Measurements from ENCODE around the gene JPH4.

The JPH4 gene

DNA sequence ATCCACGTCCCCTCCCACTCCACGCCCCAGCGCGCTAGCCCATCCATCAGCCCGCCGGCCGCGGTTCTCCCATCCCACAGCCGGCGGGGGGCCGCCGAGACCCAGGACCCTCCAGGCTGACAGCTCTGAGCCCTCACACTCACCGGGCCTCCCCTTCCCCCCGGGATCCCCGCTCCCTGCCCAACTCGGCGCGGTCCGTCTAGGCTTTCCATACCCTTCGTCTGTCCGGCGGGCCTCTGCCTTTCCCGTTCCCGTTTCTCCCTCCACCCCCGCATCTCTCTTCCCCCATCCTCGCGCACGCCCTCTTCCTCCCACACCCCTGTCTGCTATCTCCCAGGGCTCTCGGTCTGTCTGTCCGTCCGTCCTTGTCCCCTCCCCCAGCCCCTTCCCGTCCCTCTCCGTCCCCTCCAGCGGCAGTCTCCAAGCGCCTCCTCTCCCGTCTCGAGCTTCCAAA lies 27.8 kb downstream of the JPH4 start:
- Histone ChIP-seq H3K9ac (ENCODE audit: low read length in 5 of 5) (peak overlapping the region in 4 of 5 donors; percentile 70 to 86 (median 80)), H3K27ac (ENCODE audit: low read depth, low read length) (peak overlapping the region; percentile 57), H3K9me3 (ENCODE audit: control insufficient read depth in 5 of 5, low read length in 5 of 5) (no peaks in the 10 kb centered on the region), H3K36me3 (ENCODE audit: control insufficient read depth in 5 of 5, insufficient read depth in 5 of 5, low read length in 5 of 5) (no peaks in the 10 kb centered on the region), H3K4me3 (ENCODE audit: low read depth in 1 of 5, low read length in 5 of 5) (peak overlapping the region; percentile 75 to 91 (median 80)), H3K27me3 (ENCODE audit: control insufficient read depth in 5 of 5, insufficient read depth in 4 of 5, low read length in 5 of 5) (no peaks in the 10 kb centered on the region), H3K4me1 (ENCODE audit: control insufficient read depth in 5 of 5, insufficient read depth in 5 of 5, low read length in 5 of 5) (peaks cover 2 to 56% (median 49%) of the 10 kb centered on the region in 5 donors)

DNA sequence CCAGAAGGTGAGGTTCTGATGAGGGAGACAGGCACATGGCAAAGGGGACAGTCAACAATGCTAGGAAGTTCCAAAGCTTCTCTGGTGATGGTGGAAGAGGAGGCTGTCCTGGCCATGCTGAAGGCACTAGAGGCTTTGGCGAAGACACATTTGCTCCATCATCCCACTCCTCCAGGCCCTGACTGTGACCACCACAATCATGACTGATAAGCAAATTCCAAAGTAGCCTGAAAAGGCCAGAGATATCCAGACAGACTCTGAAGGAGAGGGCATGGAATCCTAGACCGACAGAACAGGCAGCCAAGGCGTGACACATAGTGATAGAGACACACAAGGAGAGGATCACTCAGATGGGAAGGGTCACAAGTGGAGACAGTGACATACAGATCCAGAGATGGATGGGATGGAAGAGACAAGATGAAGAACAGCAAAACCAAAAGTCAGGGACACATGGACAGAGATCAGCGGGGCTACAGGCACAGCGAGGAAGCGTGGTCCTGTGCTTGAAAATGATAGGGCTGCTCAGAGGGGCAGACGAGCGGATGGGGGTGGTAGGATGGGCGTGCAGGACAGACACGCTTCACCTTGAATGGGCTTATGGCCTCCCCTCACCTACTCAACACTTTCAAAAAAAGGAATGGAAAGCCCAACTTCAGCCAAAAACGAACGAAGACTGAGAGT lies 28.3 kb downstream of the JPH4 start:
- H3K27me3 ChIP-seq (ENCODE audit: control insufficient read depth in 5 of 5, insufficient read depth in 4 of 5, low read length in 5 of 5), result no peaks in the 10 kb centered on the region
- peak overlapping the region; percentile 57 for H3K27ac ChIP-seq (ENCODE audit: low read depth, low read length)
- H3K36me3 ChIP-seq (ENCODE audit: control insufficient read depth in 5 of 5, insufficient read depth in 5 of 5, low read length in 5 of 5), result no peaks in the 10 kb centered on the region
- peaks cover 3 to 57% (median 54%) of the 10 kb centered on the region in 5 donors for H3K4me1 ChIP-seq (ENCODE audit: control insufficient read depth in 5 of 5, insufficient read depth in 5 of 5, low read length in 5 of 5)
- H3K9ac ChIP-seq (ENCODE audit: low read length in 5 of 5), result peak overlapping the region in 4 of 5 donors; percentile 70 to 86 (median 80)
- H3K9me3 ChIP-seq (ENCODE audit: control insufficient read depth in 5 of 5, low read length in 5 of 5), result no peaks in the 10 kb centered on the region
- peak overlapping the region; percentile 67 to 82 (median 77) for H3K4me3 ChIP-seq (ENCODE audit: low read depth in 1 of 5, low read length in 5 of 5)

DNA sequence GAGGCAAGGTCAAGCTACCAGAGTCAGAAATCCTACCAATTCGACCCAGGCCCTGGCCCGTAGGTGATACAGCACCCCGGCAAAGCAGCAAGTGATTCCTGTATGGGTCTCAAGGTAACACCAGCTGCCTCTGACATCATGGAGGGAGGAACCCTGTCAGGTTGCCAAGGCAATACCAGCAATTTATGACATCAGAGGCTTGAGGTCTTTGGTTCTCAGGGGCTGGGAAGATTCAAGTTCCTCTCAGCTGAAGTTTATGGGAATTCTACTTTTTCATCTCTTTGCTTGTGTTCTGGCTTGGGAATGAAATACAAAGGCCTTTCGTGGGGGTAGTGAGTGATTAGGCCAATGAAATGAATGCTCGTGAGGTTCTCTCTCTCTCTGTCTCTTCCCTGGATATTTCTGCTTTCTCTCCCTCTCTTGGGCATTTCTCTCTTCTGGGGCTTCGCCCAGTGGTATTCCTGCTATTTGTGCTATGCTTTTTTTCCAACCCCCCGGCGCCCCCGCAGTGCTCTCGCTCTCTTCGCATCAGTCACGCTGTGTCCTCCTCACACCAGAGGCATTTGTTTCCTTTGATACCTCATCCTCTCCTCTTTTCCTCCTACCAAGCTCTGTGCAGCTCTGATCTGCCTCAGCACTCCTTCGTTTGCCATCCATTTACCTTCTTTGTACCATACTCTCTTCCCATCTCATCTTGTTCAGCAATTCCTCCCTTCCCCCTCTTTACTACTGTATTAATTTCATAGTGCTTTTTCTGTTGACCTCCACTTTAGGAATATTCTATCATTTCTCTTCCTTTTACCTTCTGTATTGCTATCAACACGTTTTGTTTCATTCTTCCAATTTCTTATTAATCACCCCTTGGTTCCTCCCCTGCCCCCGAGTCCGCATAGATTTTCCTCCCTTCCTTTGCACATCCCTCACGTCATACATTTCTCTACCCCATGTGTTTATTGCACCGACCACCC lies 30.0 kb downstream of the JPH4 start:
- Histone ChIP-seq H3K9ac (ENCODE audit: low read length in 5 of 5) (peak overlapping the region in 2 of 5 donors; percentile 6 to 41), H3K36me3 (ENCODE audit: control insufficient read depth in 5 of 5, insufficient read depth in 5 of 5, low read length in 5 of 5) (no peaks in the 10 kb centered on the region), H3K27ac (ENCODE audit: low read depth, low read length) (peak overlapping the region; percentile 18), H3K27me3 (ENCODE audit: control insufficient read depth in 5 of 5, insufficient read depth in 4 of 5, low read length in 5 of 5) (no peaks in the 10 kb centered on the region), H3K4me3 (ENCODE audit: low read depth in 1 of 5, low read length in 5 of 5) (no peak overlapping the region), H3K9me3 (ENCODE audit: control insufficient read depth in 5 of 5, low read length in 5 of 5) (no peaks in the 10 kb centered on the region), H3K4me1 (ENCODE audit: control insufficient read depth in 5 of 5, insufficient read depth in 5 of 5, low read length in 5 of 5) (peaks cover 3 to 66% (median 63%) of the 10 kb centered on the region in 5 donors)

DNA sequence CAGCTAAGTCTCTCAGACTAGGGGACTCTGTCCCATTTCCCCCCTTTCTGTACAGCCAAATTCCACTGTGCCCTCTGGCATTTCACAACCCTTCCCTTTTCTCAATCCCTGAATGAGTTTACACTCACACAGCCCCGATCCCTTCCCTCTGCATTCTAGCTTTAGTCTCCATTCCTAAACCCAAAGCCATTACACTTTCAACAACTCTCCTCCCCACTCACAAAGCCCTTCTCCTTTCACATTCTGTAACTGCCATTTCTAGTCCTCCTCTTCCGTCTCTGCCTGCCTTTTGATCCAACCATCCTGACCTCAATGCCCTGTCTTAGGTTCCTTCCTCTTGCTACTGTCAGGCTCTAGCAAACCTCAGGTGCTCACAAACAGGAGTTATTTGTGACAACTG lies 30.7 kb downstream of the JPH4 start:
- Histone ChIP-seq H3K9ac (ENCODE audit: low read length in 5 of 5) (peak overlapping the region in 1 of 5 donors; percentile 11), H3K27ac (ENCODE audit: low read depth, low read length) (peak overlapping the region; percentile 18), H3K36me3 (ENCODE audit: control insufficient read depth in 5 of 5, insufficient read depth in 5 of 5, low read length in 5 of 5) (no peaks in the 10 kb centered on the region), H3K4me1 (ENCODE audit: control insufficient read depth in 5 of 5, insufficient read depth in 5 of 5, low read length in 5 of 5) (peaks cover 3 to 66% (median 63%) of the 10 kb centered on the region in 5 donors), H3K27me3 (ENCODE audit: control insufficient read depth in 5 of 5, insufficient read depth in 4 of 5, low read length in 5 of 5) (no peaks in the 10 kb centered on the region), H3K9me3 (ENCODE audit: control insufficient read depth in 5 of 5, low read length in 5 of 5) (no peaks in the 10 kb centered on the region), H3K4me3 (ENCODE audit: low read depth in 1 of 5, low read length in 5 of 5) (no peak overlapping the region)

DNA sequence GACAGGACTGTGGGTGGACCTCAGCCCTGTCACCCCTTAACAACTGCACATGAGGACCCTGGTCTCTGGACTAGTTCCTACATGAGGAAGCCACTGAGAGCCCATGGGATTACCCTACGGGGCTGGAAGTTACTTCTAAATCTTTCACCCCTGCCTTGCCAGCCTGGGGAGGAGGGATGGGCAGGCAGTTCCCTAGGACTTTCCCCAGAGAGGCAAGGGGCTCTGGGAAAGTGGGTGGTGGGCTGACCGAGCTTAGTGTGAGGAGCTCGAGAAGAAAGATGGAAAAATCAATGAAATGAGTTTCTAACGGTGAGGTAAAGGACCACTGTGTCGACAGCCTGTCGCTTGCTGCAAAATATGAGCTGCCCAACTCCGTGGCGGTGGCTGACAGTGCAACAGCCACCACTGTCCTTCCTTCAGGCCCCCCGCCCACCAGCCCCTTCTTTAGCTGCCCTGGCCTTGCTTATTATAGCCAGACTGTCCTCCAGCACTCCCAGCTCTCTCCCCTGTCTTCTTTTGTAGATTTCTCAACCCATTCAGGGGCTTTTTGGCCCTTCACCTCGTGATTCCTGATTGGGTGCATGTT lies 32.0 kb downstream of the JPH4 start:
- Histone ChIP-seq H3K36me3 (ENCODE audit: control insufficient read depth in 5 of 5, insufficient read depth in 5 of 5, low read length in 5 of 5) (no peaks in the 10 kb centered on the region), H3K4me1 (ENCODE audit: control insufficient read depth in 5 of 5, insufficient read depth in 5 of 5, low read length in 5 of 5) (peaks cover 3 to 60% (median 58%) of the 10 kb centered on the region in 5 donors), H3K9ac (ENCODE audit: low read length in 5 of 5) (peak overlapping the region in 1 of 5 donors; percentile 27), H3K27ac (ENCODE audit: low read depth, low read length) (no peak overlapping the region), H3K27me3 (ENCODE audit: control insufficient read depth in 5 of 5, insufficient read depth in 4 of 5, low read length in 5 of 5) (no peaks in the 10 kb centered on the region), H3K9me3 (ENCODE audit: control insufficient read depth in 5 of 5, low read length in 5 of 5) (no peaks in the 10 kb centered on the region), H3K4me3 (ENCODE audit: low read depth in 1 of 5, low read length in 5 of 5) (no peak overlapping the region)

DNA sequence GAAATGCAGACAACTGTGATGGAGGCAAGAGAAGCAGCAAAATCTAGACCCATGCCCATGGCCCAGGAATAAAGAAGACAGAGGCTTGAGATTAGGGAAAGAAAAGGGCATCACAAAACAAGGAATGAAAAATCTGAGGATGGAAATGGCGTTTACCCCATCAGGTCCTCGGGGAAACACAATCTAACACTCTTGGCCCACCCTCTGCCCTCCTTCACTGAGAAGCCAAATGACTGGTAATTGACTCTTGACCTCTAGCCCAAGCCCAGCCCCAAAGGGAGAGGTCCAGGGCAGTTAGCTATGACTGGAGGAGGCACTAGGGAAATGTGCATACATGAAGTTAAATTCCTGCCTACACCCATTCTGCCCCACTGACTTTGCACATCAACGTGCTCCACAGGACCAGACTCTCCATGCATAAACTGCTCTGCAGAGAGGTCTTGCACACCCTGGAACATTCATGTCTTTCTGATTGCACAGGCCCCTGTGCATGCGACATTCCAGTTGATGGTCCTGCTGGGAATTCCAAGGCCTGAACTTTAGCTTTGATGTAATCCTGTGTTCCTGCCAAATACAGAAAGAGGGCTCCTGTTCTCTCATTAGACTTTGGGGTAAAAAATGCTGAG lies 32.7 kb downstream of the JPH4 start:
- Histone ChIP-seq H3K9ac (ENCODE audit: low read length in 5 of 5) (peak overlapping the region in 1 of 5 donors; percentile 27), H3K9me3 (ENCODE audit: control insufficient read depth in 5 of 5, low read length in 5 of 5) (no peaks in the 10 kb centered on the region), H3K4me1 (ENCODE audit: control insufficient read depth in 5 of 5, insufficient read depth in 5 of 5, low read length in 5 of 5) (peaks cover 3 to 56% (median 53%) of the 10 kb centered on the region in 5 donors), H3K27ac (ENCODE audit: low read depth, low read length) (peak overlapping the region; percentile 39), H3K27me3 (ENCODE audit: control insufficient read depth in 5 of 5, insufficient read depth in 4 of 5, low read length in 5 of 5) (no peaks in the 10 kb centered on the region), H3K4me3 (ENCODE audit: low read depth in 1 of 5, low read length in 5 of 5) (peak overlapping the region in 1 of 5 donors; percentile 13), H3K36me3 (ENCODE audit: control insufficient read depth in 5 of 5, insufficient read depth in 5 of 5, low read length in 5 of 5) (no peaks in the 10 kb centered on the region)

DNA sequence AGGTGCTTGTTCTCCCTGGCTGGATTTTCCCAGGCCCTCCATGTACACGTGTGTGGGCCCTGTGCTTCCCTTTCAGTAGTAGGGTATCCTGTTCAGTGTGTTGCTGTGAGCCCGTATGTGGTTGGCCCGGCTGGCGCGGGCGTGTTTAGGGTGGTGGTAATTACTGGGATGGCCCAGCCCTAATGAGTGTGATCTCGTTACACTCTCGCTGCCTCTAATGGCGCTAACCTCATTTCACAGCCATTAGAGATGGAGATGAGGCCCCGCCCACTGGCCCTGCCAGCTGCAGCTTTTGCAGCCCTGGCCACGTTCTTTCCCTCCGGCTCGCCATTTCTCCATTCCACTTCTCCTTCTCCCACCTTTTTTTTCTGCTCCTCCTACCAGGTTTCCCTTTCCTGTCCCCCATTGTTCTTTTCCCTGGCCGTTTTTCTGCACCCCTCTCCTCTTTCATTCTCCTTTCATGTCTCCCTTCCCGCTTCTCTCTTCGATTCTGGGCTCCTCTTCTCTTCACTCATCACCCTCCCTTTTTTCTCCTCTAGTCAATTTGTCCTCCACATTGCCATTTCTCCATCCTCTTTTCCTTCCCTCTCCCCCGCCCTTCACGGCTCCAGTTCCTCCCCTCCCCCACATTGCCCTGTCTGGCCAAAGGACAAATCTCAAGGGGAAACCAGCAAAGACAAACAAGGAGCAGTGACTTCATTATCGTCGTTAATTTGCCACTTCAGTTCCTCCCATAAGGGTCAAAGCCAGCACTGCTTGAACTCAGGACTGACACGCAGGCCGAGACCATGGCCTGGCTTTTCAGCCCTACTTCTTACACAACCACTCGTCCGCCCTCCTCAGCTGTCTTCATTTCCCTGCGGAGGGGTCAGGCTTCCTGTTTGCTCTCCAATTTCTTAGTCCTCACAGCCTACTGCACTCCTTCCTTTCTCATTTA lies 33.8 kb downstream of the JPH4 start:
- peak overlapping the region in 1 of 5 donors; percentile 43 for H3K9ac ChIP-seq (ENCODE audit: low read length in 5 of 5)
- peaks cover 3 to 46% (median 43%) of the 10 kb centered on the region in 5 donors for H3K4me1 ChIP-seq (ENCODE audit: control insufficient read depth in 5 of 5, insufficient read depth in 5 of 5, low read length in 5 of 5)

DNA sequence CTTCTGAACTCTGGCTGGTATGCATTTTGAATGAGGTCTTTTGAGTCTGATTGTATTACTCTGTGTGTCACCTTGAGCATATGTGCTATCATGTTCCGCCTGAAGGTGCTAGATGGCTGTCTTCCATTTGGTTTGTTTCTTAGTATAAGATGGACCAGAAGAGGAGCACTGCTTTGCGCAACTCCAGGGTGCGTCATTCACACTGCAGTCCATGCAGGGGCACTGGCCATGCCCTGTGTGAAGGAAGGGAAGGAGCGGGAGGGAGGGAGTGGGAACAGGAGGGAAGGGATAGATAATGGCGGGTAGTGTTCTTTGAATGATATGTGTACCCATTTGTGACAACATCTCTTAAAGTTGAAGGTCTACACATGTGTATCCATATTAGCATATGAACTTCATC lies 35.2 kb downstream of the JPH4 start:
- Histone ChIP-seq H3K4me1 (ENCODE audit: control insufficient read depth in 5 of 5, insufficient read depth in 5 of 5, low read length in 5 of 5) (peaks cover 3 to 54% (median 50%) of the 10 kb centered on the region in 5 donors), H3K4me3 (ENCODE audit: low read depth in 1 of 5, low read length in 5 of 5) (no peak overlapping the region), H3K9ac (ENCODE audit: low read length in 5 of 5) (no peak overlapping the region), H3K27ac (ENCODE audit: low read depth, low read length) (no peak overlapping the region), H3K27me3 (ENCODE audit: control insufficient read depth in 5 of 5, insufficient read depth in 4 of 5, low read length in 5 of 5) (no peaks in the 10 kb centered on the region), H3K36me3 (ENCODE audit: control insufficient read depth in 5 of 5, insufficient read depth in 5 of 5, low read length in 5 of 5) (no peaks in the 10 kb centered on the region), H3K9me3 (ENCODE audit: control insufficient read depth in 5 of 5, low read length in 5 of 5) (no peaks in the 10 kb centered on the region)

More for the DNA sequence above, 33.8 kb downstream of the JPH4 start:
- Histone ChIP-seq H3K9me3 (ENCODE audit: control insufficient read depth in 5 of 5, low read length in 5 of 5) (no peaks in the 10 kb centered on the region), H3K27ac (ENCODE audit: low read depth, low read length) (peak overlapping the region; percentile 39), H3K27me3 (ENCODE audit: control insufficient read depth in 5 of 5, insufficient read depth in 4 of 5, low read length in 5 of 5) (no peaks in the 10 kb centered on the region), H3K36me3 (ENCODE audit: control insufficient read depth in 5 of 5, insufficient read depth in 5 of 5, low read length in 5 of 5) (no peaks in the 10 kb centered on the region), H3K4me3 (ENCODE audit: low read depth in 1 of 5, low read length in 5 of 5) (no peak overlapping the region)

DNA sequence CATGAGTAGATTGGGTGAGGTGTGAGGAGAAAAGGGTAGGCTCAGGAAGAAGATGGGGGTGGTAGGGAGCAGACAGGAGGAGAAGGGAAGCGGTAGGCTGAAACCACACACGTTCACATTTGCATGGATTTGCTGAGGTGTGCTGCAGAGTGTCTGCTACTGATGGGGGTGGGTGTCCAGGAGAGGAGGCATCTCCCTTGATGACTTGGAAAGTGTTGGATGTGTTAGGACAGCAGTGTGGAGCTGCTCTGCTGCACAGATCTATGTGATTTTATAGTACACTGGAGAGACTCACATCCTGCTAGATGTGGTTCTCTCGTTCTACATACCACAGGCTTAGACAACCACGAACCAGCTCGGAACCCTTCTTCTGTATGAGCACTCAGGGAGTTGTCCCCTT lies 36.3 kb downstream of the JPH4 start:
- Histone ChIP-seq H3K27ac (ENCODE audit: low read depth, low read length) (no peak overlapping the region), H3K4me3 (ENCODE audit: low read depth in 1 of 5, low read length in 5 of 5) (no peak overlapping the region), H3K36me3 (ENCODE audit: control insufficient read depth in 5 of 5, insufficient read depth in 5 of 5, low read length in 5 of 5) (no peaks in the 10 kb centered on the region), H3K9me3 (ENCODE audit: control insufficient read depth in 5 of 5, low read length in 5 of 5) (no peaks in the 10 kb centered on the region), H3K4me1 (ENCODE audit: control insufficient read depth in 5 of 5, insufficient read depth in 5 of 5, low read length in 5 of 5) (peaks cover 3 to 42% (median 38%) of the 10 kb centered on the region in 5 donors), H3K27me3 (ENCODE audit: control insufficient read depth in 5 of 5, insufficient read depth in 4 of 5, low read length in 5 of 5) (no peaks in the 10 kb centered on the region), H3K9ac (ENCODE audit: low read length in 5 of 5) (no peak overlapping the region)

All from subcutaneous abdominal adipose tissue (tissue), 5 donors.